SK-N-SH (cell line): ENCODE measurements around the gene CHL1.

Source experiments
- SIN3A ChIP-seq: IDR thresholded peaks from 2 replicates; pipeline ENCODE4 v1.6.1; 2012; ENCODE audit warnings: low read depth, mild to moderate bottlenecking, low read length, moderate library complexity, borderline replicate concordance
- TF ChIP-seq, protein P1 (sequence below): fragments of 200-600 bp; sonication (generic); IDR thresholded peaks from 2 replicates; pipeline ENCODE4 v1.6.1; 2017; ENCODE audit warnings: antibody characterized with exemption, mild to moderate bottlenecking, moderate library complexity

GRCh38 chr3:324423-324822 lies 127.9 kb downstream of the CHL1 start:
- TF ChIP-seq, protein P1, sequence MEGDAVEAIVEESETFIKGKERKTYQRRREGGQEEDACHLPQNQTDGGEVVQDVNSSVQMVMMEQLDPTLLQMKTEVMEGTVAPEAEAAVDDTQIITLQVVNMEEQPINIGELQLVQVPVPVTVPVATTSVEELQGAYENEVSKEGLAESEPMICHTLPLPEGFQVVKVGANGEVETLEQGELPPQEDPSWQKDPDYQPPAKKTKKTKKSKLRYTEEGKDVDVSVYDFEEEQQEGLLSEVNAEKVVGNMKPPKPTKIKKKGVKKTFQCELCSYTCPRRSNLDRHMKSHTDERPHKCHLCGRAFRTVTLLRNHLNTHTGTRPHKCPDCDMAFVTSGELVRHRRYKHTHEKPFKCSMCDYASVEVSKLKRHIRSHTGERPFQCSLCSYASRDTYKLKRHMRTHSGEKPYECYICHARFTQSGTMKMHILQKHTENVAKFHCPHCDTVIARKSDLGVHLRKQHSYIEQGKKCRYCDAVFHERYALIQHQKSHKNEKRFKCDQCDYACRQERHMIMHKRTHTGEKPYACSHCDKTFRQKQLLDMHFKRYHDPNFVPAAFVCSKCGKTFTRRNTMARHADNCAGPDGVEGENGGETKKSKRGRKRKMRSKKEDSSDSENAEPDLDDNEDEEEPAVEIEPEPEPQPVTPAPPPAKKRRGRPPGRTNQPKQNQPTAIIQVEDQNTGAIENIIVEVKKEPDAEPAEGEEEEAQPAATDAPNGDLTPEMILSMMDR, result no peak
- TF ChIP-seq SIN3A, result no peak
